ENCODE results near the gene PEA15. TPM values are rescaled to one million over a fixed set of nuclear protein-coding genes. Genes with fewer than 3 reads are reported as not detected.

PEA15 gene
- total RNA-seq, 3 donors from 2014 or later = 69.8 to 128 (median 127) TPM

- Histone ChIP-seq H3K27me3 (no peaks in the 10 kb centered on the region), H3K36me3 (no peaks in the 10 kb centered on the region), H3K27ac (peak overlapping the region; percentile 65 to 78), H3K4me1 (peaks cover 0 to 5% of the 10 kb centered on the region in 2 donors), H3K4me3 (no peak overlapping the region), H3K9me3 (no peaks in the 10 kb centered on the region)
- TF ChIP-seq POLR2A (IDR thresholded peaks at IDR 0.05) = no peak
- peak; percentile 43 to 58 (median 55) for TF ChIP-seq CTCF (IDR thresholded peaks at IDR 0.05)
- intact Hi-C loops (cut with DNase I; ENCODE audit: low total_unique reads) = no loop called here
- peak in 1 of 2 donors; percentile 61 for DNase-seq (ENCODE audit: low spot score in 2 of 2)
Measured at GRCh38 chr1:160219062-160219929, 14.1 kb downstream of the PEA15 start.

GRCh38 chr1:160220301-160220700 lies 15.1 kb downstream of the PEA15 start:
- H3K27me3 ChIP-seq = no peaks in the 10 kb centered on the region
- intact Hi-C loops (cut with DNase I; ENCODE audit: low total_unique reads) = no loop called here
- TF ChIP-seq POLR2A (IDR thresholded peaks at IDR 0.05) = no peak
- no peak for TF ChIP-seq POLR2AphosphoS5 (IDR thresholded peaks at IDR 0.05)
- TF ChIP-seq CTCF (IDR thresholded peaks at IDR 0.05) = no peak
- no peak for DNase-seq (ENCODE audit: low spot score in 2 of 2)
- H3K36me3 ChIP-seq = peaks cover 2% of the 10 kb centered on the region
- no peaks in the 10 kb centered on the region for H3K9me3 ChIP-seq
- H3K27ac ChIP-seq = peak overlapping the region in 1 of 2 donors; percentile 65
- no peak overlapping the region for H3K4me3 ChIP-seq
- peaks cover 0 to 5% of the 10 kb centered on the region in 2 donors for H3K4me1 ChIP-seq

GRCh38 chr1:160221089-160221488 lies 15.9 kb downstream of the PEA15 start:
- TF ChIP-seq POLR2AphosphoS5 (IDR thresholded peaks at IDR 0.05) (no peak), POLR2A (IDR thresholded peaks at IDR 0.05) (no peak), CTCF (IDR thresholded peaks at IDR 0.05) (no peak)
- intact Hi-C loops (cut with DNase I; ENCODE audit: low total_unique reads) = no loop called here
- peaks cover 9% of the 10 kb centered on the region for H3K36me3 ChIP-seq
- H3K9me3 ChIP-seq = no peaks in the 10 kb centered on the region
- H3K27ac ChIP-seq = no peak overlapping the region
- DNase-seq (ENCODE audit: low spot score in 2 of 2) = no peak
- H3K4me1 ChIP-seq = peaks cover 0 to 5% of the 10 kb centered on the region in 2 donors
- H3K4me3 ChIP-seq = no peak overlapping the region
- H3K27me3 ChIP-seq = no peaks in the 10 kb centered on the region

- no peak overlapping the region for H3K27ac ChIP-seq
- H3K27me3 ChIP-seq = no peaks in the 10 kb centered on the region
- peaks cover 12% of the 10 kb centered on the region for H3K36me3 ChIP-seq
- no peaks in the 10 kb centered on the region for H3K9me3 ChIP-seq
- DNase-seq (ENCODE audit: low spot score in 2 of 2) = no peak
- intact Hi-C loops (cut with DNase I; ENCODE audit: low total_unique reads) = no loop called here
- TF ChIP-seq POLR2A (IDR thresholded peaks at IDR 0.05) = no peak
- TF ChIP-seq POLR2AphosphoS5 (IDR thresholded peaks at IDR 0.05) = no peak
- TF ChIP-seq CTCF (IDR thresholded peaks at IDR 0.05) = no peak
- H3K4me3 ChIP-seq = no peak overlapping the region
- H3K4me1 ChIP-seq = no peaks in the 10 kb centered on the region
Measured at GRCh38 chr1:160222546-160222945, 17.4 kb downstream of the PEA15 start.

- intact Hi-C loops (cut with DNase I; ENCODE audit: low total_unique reads) = no loop called here
- Histone ChIP-seq H3K4me3 (no peak overlapping the region), H3K36me3 (peaks cover 12% of the 10 kb centered on the region), H3K4me1 (no peaks in the 10 kb centered on the region), H3K27me3 (no peaks in the 10 kb centered on the region), H3K9me3 (no peaks in the 10 kb centered on the region), H3K27ac (no peak overlapping the region)
- no peak for TF ChIP-seq CTCF (IDR thresholded peaks at IDR 0.05)
- no peak for TF ChIP-seq POLR2AphosphoS5 (IDR thresholded peaks at IDR 0.05)
- no peak for TF ChIP-seq POLR2A (IDR thresholded peaks at IDR 0.05)
- no peak for DNase-seq (ENCODE audit: low spot score in 2 of 2)
Measured at GRCh38 chr1:160224606-160225005, 19.4 kb downstream of the PEA15 start.

Measured in breast epithelium (tissue), 4 donors.